SK-N-SH (cell line): ENCODE measurements around the gene SETD5.
A peak's percentile ranks its signal among the peaks of the same experiment; 100 is the strongest.

Experiments
- GATA2 ChIP-seq: sonication (generic); formaldehyde crosslinking; IDR thresholded peaks from 2 replicates; pipeline ENCODE4 v1.5.0; 2020; ENCODE audit warnings: mild to moderate bottlenecking, missing genetic modification reagents
- NRF1 ChIP-seq: IDR thresholded peaks from 2 replicates; pipeline ENCODE4 v1.6.1; 2012; ENCODE audit warnings: low read depth, mild to moderate bottlenecking, low read length
- TF ChIP-seq, protein P1 (sequence below): fragments of 200-600 bp; sonication (generic); IDR thresholded peaks from 2 replicates; pipeline ENCODE4 v1.6.1; 2017; ENCODE audit warnings: antibody characterized with exemption, mild to moderate bottlenecking, moderate library complexity

DNA sequence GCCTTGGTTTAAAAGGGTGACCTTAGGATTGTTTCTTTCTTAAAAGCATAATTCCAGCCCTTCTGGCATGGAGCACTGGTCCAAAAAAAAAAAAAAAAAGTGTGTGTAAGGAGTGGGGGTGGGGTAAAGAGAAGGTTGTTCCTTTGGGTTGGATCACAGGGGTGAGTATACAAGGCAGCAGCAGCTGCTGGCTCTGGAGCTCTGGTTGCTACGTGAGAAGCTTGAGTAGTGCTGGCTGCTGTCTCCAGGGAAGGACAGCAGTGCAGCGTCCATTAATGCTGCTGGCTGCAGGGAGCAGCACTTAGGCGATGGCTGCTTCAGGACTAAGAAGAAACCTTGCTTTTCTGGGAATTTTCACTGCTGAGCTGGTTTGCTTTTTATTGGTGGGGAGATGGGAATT, 2.3 kb downstream of the SETD5 start:
- TF ChIP-seq GATA2 (CRISPR knock-in tag) (no peak), NRF1 (no peak)
- TF ChIP-seq, protein P1, sequence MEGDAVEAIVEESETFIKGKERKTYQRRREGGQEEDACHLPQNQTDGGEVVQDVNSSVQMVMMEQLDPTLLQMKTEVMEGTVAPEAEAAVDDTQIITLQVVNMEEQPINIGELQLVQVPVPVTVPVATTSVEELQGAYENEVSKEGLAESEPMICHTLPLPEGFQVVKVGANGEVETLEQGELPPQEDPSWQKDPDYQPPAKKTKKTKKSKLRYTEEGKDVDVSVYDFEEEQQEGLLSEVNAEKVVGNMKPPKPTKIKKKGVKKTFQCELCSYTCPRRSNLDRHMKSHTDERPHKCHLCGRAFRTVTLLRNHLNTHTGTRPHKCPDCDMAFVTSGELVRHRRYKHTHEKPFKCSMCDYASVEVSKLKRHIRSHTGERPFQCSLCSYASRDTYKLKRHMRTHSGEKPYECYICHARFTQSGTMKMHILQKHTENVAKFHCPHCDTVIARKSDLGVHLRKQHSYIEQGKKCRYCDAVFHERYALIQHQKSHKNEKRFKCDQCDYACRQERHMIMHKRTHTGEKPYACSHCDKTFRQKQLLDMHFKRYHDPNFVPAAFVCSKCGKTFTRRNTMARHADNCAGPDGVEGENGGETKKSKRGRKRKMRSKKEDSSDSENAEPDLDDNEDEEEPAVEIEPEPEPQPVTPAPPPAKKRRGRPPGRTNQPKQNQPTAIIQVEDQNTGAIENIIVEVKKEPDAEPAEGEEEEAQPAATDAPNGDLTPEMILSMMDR, result peak; percentile 25; the same call in 1 of the 2 replicates
